ENCODE results near the gene HAVCR2. TPM values are rescaled to one million over a fixed set of nuclear protein-coding genes. Genes with fewer than 3 reads are reported as not detected.

HAVCR2 gene
- total RNA-seq, 1 experiment from 2014 or later = not detected

- Histone ChIP-seq H3K4me3 (no peak overlapping the region), H3K27me3 (ENCODE audit: insufficient read depth, low read depth) (no peaks in the 10 kb centered on the region), H3K4me1 (replicated peaks; ENCODE audit: insufficient read depth) (no peaks in the 10 kb centered on the region), H3F3A (ENCODE audit: insufficient read depth, low read depth) (no peaks in the 10 kb centered on the region), H4K20me1 (ENCODE audit: insufficient read depth) (no peaks in the 10 kb centered on the region), H3K9me2 (ENCODE audit: insufficient read depth) (no peaks in the 10 kb centered on the region), H3K36me3 (ENCODE audit: low read depth) (no peaks in the 10 kb centered on the region), H3K4me2 (no peak overlapping the region), H2AFZ (no peak overlapping the region), H3K9me3 (ENCODE audit: insufficient read depth, low read depth) (no peaks in the 10 kb centered on the region; the same call in 1 of the 2 replicates), H3K27ac (no peak overlapping the region), H3K79me2 (ENCODE audit: low read depth) (no peaks in the 10 kb centered on the region)
- intact Hi-C loops (cut with micrococcal nuclease; ENCODE audit: unreplicated experiment) = no loop called here
- DNase-seq = no peak
- CTCF ChIA-PET = no interaction called here
- TF ChIP-seq EZH2 (IDR thresholded peaks at IDR 0.05; ENCODE audit: low read depth) (no peak), CTCF (conservative IDR thresholded peaks at IDR 0.05) (no peak)
- POLR2A ChIA-PET (ENCODE audit: unreplicated experiment) = no interaction called here
- BruUV-seq (replicated peaks) = no TSS peak
Measured at GRCh38 chr5:157116483-157116954, 7.7 kb upstream of the HAVCR2 start.

- no peak overlapping the region for H3K4me2 ChIP-seq
- H3K4me1 ChIP-seq (replicated peaks; ENCODE audit: insufficient read depth) = no peaks in the 10 kb centered on the region
- no peak for TF ChIP-seq CTCF (conservative IDR thresholded peaks at IDR 0.05)
- TF ChIP-seq EZH2 (IDR thresholded peaks at IDR 0.05; ENCODE audit: low read depth) = no peak
- H3K4me3 ChIP-seq = no peak overlapping the region
- no peaks in the 10 kb centered on the region for H3K9me2 ChIP-seq (ENCODE audit: insufficient read depth)
- H2AFZ ChIP-seq = no peak overlapping the region
- H3F3A ChIP-seq (ENCODE audit: insufficient read depth, low read depth) = no peaks in the 10 kb centered on the region
- no peaks in the 10 kb centered on the region for H3K9me3 ChIP-seq (ENCODE audit: insufficient read depth, low read depth)
- CTCF ChIA-PET = no interaction called here
- H3K27me3 ChIP-seq (ENCODE audit: insufficient read depth, low read depth) = no peaks in the 10 kb centered on the region
- POLR2A ChIA-PET (ENCODE audit: unreplicated experiment) = no interaction called here
- no peaks in the 10 kb centered on the region for H3K36me3 ChIP-seq (ENCODE audit: low read depth)
- H3K27ac ChIP-seq = no peak overlapping the region
- BruUV-seq (replicated peaks) = no TSS peak
- no peak for DNase-seq
- intact Hi-C loops (cut with micrococcal nuclease; ENCODE audit: unreplicated experiment) = no loop called here
- no peaks in the 10 kb centered on the region for H4K20me1 ChIP-seq (ENCODE audit: insufficient read depth)
- H3K79me2 ChIP-seq (ENCODE audit: low read depth) = no peaks in the 10 kb centered on the region
Measured at GRCh38 chr5:157115502-157115901, 6.7 kb upstream of the HAVCR2 start.

- no peaks in the 10 kb centered on the region for H3K36me3 ChIP-seq (ENCODE audit: low read depth)
- no peaks in the 10 kb centered on the region for H3K27me3 ChIP-seq (ENCODE audit: insufficient read depth, low read depth)
- no peaks in the 10 kb centered on the region for H3K9me2 ChIP-seq (ENCODE audit: insufficient read depth)
- H3K4me2 ChIP-seq = no peak overlapping the region
- CTCF ChIA-PET = no interaction called here
- no peak overlapping the region for H3K4me3 ChIP-seq
- H4K20me1 ChIP-seq (ENCODE audit: insufficient read depth) = no peaks in the 10 kb centered on the region
- H3K79me2 ChIP-seq (ENCODE audit: low read depth) = no peaks in the 10 kb centered on the region
- intact Hi-C loops (cut with micrococcal nuclease; ENCODE audit: unreplicated experiment) = no loop called here
- no peaks in the 10 kb centered on the region for H3K9me3 ChIP-seq (ENCODE audit: insufficient read depth, low read depth)
- no peak overlapping the region for H2AFZ ChIP-seq
- POLR2A ChIA-PET (ENCODE audit: unreplicated experiment) = no interaction called here
- H3K4me1 ChIP-seq (replicated peaks; ENCODE audit: insufficient read depth) = no peaks in the 10 kb centered on the region
- DNase-seq = no peak
- no peaks in the 10 kb centered on the region for H3F3A ChIP-seq (ENCODE audit: insufficient read depth, low read depth)
- H3K27ac ChIP-seq = no peak overlapping the region
- BruUV-seq (replicated peaks) = no TSS peak
- TF ChIP-seq CTCF (conservative IDR thresholded peaks at IDR 0.05) (no peak), EZH2 (IDR thresholded peaks at IDR 0.05; ENCODE audit: low read depth) (no peak)
Measured at GRCh38 chr5:157115012-157115411, 6.2 kb upstream of the HAVCR2 start.
